GM21528 (cell line): Measurements from ENCODE around the gene GPC5.

ENCODE experiments used
- ATAC-seq: cut with Tn5 transposase; IDR thresholded peaks from one replicate; pipeline ENCODE4 v1.9.1; 2021; ENCODE audit warnings: mild to moderate bottlenecking, moderate library complexity; ENCODE audit not compliant: unreplicated experiment, low FRiP score

The GPC5 gene

DNA sequence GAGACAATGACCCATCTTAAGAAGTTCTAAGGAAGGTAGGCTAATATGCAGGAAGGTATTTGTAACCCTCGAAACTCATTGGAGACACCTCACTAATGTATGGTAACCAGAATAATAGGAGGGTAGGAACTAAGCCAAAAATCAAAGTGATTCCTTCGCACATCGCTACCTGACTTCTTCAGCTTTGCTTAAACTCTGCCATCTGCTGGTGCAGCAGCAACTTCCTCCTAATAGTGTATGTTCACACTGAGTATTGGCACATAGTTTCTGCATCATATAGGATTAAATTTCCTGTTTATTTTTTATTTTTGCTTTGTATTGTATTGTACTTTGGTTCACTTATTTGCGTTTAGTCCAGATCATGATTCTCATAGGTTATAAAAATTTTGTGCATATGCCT is 676.2 kb downstream of the GPC5 start:
- no peak for ATAC-seq

DNA sequence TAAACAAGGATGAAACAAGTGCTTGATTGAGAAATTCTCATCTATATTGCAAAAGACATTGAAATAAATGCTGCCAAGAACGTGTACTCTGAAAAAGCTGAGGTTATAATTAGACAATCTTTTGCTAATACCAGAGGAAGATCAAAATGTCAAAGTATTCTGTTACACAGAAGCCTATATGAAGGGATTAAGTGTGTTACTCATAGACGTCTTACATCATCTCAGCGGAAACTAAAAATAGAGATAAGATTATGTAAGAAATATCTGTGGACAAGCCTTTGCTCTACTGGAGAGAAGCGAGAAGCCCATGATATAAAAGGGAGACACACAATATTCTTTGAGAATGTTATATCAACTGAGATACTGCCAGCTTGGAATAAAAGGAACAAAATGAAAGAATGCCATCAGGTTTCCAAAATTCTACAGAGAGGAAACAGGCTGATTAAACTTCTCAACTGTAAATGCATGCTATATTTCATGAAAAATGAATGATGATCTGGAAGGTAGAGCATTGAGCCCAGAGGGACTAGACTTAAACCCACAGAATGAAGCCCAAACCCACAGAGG is 699.0 kb downstream of the GPC5 start:
- ATAC-seq, result no peak

DNA sequence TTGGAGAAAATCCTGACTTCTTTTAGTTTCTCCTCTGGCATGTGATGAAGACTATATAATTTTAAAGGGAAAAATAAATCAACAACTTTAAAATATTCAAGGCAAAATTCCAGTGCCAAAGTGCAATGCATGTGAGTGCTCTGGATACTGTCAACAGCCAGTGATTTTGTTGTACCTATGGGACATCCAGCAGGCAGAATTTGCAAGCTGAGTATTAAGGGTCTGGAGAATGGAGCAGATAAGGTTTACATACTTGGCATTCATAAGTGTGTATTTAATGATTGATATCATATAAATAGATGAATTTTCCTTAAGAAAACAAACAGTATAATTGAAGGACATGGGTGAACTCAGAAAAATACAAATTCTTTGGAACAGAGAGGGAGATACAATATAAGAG is 703.4 kb downstream of the GPC5 start:
- no peak for ATAC-seq

DNA sequence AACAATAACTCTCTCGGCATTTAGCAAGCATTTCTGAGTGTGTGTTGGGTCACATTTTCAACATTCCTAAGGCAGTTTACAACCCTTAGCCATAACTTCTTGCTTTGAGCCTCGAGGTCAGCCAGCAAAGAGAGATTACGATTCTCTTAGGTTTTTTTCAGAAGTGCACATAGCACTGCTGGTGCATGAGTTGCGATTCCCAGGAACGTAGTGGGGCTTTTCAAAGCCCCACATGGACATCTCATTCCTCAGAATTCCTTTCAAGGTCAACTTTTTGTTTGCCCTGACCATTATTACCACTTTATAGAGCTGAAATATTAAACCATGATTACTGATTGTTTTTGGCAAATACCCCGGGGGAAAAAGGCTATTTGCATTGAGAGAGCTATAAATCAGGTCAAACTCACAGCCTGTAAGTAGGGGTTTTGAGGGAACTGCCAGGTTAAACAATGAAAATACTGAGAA is 705.3 kb downstream of the GPC5 start:
- no peak for ATAC-seq

DNA sequence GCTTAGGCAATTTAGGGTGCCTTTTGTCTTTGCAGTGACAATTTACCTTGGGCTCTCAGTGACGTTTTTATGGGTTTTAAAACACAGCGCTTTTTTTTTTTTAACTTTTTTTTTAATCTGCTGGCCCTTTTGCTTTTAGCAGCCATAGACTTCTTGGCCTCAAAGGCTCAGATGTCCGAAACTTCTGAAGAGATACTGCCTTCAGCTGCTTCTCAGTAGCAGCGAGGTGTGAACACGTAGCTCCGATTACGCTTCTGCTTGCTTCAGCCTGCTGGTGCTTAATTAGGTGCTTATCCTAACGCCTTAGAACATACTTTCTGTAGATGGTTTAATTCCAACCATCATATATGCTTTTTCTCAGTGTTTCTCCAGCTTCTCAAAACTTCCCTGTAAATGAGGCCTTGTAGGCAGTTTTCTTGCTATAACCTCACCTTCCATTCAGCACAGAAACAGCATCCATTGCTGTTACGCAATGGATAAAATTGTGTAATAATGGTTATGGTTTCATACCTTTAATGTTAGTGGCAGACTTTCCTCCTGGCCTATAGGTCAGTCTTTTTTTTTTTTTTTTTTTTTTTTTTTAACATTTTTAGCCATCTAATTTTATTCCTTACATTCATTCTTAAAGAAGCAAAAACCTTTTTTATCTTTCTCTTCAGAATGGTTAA is 723.9 kb downstream of the GPC5 start:
- ATAC-seq, result no peak

DNA sequence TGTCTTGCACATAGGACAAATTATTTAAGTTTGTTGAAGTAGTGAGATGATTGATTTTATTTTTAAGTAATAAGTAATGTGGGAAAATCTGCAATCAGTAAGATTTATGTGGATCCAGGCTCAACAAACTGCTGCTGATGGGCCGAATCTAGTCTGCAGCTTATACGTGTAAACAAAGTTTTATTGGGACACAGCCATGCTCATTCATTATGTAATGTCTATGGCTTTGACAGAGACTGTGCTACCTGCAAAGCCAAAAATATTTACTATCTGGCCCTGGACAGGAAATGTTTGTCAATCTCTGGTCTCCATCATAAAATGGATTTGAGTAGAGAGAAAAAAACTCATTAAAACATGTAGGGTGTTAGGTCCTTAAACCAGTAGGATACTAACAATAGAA is 728.0 kb downstream of the GPC5 start:
- no peak for ATAC-seq

DNA sequence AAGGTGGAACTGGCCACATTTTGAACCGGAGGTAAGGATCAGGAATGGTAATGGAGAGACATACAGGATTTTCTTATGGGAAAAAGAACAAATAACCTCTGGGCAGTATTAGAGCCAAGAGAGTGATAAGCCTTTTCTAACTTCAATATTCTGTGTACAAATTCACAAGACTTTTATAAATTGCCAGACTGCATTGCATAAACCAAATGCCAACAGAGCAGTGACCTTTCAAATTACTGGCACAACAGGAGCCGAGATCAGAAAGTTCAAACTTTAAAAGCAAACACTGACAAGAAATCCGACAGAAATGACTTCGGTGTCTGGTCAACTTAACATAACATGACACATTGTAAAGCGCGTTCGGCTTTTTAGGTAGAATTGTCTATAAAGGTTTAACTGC is 737.1 kb downstream of the GPC5 start:
- no peak for ATAC-seq

DNA sequence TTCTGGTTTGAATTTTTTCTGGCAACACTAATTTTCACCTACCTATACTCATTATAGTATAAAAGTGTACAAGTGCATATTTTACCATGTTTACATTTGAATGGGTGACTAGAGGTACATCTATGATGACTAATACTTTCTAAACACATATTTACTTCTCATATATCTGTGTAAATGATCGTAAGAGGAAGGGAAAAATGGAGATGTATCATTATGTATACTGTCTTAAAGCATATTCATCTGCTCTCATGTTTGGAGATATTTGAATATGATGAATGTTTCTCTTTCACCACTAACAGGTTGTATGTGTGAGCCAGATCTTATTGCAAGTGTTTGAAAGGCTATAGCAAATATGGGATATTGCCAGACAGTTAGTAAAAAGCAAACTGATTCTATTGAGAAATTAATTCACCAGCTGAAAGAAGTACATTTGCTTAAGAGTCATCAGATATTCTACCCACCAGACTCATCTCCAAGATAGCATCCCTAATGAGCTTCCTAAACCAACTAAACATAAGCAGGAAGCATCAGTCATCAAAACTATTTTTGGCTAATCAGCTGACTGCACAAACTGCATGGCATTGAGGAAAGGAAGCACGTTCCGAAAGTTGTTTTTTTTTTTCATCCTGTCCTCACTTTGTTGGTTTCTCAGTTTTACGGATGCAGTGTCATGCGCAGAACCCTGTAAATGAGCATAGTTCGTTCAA is 738.2 kb downstream of the GPC5 start:
- no peak for ATAC-seq

DNA sequence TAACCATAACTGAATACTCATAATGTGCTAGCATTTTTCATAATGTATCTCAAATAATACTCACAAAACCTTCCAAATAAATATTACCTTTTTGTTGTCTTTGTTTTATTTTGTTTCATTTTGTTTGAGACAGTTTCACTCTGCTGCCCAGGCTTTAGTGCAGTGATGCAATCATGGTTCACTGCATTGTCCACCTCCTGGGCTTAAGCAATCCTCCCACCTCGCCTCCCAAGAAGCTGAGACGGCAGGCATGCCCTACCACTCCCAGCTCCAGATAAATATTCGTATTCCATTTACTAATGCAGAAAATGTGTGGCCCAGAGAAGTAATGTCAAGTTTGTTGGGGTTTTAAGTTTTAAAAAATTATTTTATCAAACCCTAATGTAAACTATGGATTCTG is 739.1 kb downstream of the GPC5 start:
- ATAC-seq, result no peak

DNA sequence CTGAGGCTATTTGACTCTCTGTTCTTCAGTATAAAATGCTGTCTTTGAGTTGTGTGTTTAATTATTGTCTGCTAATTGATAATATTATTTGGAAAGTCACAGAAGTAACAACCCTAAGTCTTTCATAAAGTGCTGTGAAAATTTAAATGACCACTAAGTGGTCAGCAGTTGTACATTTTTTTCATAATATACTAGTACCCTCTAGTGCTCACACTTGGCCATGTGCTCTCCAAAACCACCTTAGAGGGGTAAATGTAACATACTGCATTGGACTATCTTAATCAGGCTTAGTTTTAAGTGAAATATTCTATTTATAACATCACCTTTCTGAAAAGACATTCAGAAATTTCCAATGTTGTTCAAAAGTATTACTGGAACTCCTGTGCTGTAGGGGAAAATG is 745.3 kb downstream of the GPC5 start:
- ATAC-seq, result no peak

DNA sequence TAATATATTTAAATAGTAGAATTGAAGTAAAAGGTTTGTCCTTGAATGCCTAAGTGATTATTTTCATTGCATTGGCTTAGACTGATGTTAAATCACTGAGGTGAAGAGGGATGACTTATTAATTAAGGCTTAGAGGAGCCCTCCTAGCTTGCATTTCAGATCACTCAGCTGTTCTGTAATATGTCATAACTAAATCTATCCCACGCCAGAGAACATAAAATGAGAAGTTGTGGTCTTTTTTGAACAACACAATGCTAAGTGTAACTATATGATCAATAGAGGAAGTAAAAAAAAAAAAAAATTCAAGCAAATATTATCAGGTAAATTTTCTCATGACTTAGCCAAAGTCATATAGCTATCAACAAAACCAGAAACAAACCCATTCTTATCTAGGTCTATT is 752.2 kb downstream of the GPC5 start:
- no peak for ATAC-seq

DNA sequence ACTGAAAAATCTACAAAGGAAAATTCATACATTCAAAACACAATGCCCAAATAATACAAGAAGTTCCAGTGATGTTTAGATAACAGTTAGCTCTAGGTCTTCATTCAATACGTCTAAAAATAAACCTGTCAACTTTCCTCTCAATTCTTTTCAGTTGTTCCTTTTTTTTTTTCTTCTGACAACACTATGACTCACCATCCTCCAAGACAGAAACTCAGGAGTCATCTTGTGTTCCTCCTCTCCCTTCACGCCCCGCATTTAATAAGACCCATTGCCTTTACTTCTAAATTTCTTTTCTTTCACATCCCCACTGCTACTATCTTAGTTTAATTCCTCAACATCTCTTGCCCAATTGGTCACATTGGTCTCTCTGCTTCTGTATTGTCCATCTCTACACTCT is 759.9 kb downstream of the GPC5 start:
- ATAC-seq, result no peak

DNA sequence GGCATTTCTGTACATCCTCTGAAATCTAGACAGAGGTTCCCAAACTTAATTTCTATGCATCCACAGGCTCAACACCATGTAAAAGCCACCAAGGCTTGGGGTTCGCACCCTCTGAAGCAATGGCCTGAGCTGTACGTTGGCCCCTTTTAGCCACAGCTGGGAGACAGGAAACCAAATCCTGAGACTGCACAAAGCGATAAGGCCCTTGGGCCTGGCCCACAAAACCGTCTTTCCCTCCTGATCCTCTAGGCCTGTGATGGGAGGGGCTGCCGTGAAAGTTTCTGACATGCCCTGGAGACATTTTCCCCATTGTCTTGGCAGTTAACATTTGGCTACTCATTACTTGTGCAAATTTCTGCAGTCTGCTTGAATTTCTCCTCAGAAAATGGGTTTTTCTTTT is 766.4 kb downstream of the GPC5 start:
- no peak for ATAC-seq

DNA sequence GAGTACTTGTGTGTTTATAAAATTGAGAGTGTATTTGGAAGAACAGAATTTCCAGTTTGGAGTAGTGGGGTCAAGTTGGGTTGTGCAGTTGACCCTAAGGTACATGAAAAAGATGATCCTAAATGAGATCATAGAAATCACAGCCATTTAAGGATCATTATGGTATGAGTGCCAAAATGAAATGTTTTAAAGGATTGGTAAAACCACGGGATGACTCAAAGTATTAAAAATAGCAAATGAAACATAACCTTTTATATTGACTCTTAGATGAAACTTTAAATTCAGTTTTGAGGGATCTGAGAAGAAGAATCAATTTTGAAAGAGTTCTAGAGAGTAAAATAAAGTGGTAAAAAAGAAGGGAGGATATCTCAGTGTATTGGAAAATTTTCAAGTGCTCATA is 773.8 kb downstream of the GPC5 start:
- ATAC-seq, result no peak

DNA sequence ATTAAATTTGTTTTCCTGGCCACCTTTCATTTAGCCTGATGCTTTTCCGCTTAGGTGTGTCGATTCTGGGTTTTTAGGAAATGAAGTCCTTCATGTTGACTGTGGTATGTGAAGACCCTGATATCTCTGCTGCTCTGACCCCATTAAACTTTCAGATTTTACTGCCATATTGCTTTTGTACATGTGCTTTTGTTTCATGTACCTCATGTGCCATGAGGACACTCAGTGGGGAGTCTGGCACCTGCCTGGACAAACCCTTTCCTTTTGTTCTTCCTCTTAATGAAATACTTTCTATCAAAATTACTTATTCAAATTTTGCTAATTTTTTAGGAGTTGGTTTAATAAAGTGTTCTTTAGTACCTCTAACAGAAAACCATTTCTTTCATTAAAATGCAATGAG is 774.8 kb downstream of the GPC5 start:
- no peak for ATAC-seq

DNA sequence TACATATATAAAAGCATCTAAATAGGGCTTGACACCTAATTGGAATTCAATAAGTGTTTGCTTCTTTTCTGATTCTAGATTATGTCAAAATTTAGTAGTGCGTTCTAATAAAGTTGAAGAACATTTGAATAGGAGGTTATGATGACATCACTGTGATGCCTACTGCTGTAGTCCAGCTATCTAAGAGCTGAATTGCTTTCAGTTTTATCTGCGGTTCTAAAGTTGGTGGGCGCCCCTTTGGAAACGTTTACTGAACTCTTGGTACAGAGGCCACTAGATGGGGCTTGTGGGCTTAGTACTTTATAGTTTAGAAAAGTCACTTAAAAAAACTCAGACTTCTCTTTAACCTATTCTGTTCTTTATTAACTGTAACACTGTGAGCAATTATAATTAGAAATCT is 776.9 kb downstream of the GPC5 start:
- no peak for ATAC-seq

DNA sequence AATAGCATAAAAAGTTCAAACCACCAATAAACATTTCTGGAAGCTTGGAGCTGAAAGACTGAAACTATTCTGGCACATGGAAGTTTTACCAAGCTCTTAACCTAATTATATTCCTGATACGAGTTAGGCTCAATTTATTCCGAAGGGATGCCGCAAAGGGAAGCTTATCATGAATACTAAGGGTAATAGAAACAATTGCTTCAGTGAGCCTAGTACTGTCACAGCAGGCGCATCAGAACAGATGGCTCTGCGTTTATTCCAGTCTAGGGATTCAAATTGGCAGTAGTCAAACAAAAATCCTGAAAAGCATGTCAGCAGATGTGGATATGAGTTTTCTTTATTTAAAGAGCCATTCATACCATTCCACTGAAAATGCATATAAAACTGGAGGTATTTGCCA is 779.5 kb downstream of the GPC5 start:
- ATAC-seq, result no peak

DNA sequence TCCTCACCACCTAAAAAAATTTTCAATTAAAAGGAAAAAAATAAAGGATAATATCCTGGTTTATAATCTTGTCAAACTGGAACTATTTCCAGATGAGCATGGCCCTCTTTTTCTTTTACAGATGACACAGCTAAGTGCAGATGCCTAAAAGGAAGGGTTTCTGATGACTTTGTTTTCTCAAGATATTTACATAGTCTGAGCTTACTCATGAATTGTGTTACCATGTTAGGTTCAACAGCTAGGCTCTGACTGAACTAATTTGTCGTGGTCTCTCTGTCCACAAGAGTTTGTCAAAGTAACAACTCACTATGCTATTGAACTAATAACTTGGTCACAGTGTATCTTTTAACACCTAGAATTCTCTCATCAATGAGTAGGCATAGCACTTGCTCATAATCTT is 780.8 kb downstream of the GPC5 start:
- no peak for ATAC-seq

DNA sequence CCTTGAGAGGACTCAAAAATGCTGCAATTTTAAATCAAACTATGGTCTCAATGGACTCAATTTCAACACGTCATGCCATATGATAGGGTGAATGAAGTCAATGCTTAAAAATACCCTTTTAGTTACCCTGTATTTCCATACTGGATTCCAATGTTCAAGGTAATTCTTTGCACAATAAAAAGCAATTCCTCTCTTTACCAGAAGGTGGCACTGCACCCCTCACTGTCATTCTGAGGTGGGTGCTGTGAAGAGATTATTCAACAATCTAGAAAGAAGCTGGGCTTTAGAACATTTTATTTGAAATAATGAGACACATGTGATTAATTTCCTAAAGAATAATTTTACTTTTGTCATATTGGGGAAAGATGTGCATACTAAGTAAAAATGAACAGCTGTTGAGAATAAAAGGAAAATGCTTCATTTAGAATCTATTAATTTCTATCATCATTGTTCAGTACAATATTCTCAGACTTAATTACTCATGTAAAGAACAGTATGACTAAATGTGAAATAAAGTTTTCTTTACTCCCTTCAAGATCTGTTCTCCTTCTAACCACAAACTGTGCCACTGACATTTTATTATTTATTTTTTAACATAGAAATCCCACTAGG is 789.1 kb downstream of the GPC5 start:
- peak; percentile 85 for ATAC-seq

DNA sequence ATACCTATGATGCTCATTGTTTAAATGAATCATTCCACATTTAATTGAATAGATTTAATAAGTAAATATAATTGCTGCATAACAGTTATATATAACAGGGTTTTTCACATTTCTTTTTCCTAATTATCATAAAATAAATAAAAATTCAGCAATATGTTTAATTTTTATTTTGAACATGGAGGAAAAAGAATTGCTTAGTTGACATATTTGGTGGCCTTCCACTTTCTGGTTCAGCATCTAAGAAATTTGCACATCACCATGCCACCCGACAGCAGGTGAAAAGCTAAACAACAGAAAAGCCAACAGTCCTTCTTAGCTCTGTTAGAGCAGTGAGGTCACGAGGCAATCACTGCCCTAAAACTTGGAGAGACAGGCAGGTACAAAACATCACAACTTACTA is 790.2 kb downstream of the GPC5 start:
- ATAC-seq, result no peak

DNA sequence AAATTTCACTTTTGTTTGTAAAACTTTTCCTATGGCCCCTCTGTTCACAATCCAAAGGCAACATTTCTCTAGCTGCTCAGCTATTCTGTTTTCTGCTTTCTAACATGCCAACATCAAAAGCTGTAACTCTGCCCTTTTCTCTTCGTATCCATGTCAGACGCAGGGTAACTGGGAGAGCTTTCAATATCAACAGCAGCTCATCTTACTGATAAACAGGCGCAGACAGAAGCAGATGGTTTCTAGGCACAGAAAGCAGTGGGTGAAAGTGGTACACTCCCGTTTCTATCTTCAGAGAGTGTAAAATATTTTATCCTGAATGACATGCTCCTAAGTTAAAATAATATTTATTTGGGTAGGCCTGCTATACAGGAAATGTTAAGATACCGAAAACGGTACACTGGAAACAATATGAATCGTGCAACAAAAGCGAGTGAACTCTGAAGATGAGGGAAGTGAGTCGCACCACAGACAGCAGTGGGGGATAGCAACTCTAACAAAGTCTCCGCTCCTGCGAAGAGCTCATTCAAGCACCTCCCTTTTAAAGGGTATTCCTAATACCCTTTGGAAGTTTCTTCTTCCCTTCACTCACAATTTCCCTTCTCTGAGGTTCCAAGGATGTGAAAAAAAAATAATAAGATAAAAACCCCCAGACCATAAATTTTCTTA is 798.3 kb downstream of the GPC5 start:
- no peak for ATAC-seq
